ENCODE measurements around the gene TRIM28. TPM values are rescaled to one million over a fixed set of nuclear protein-coding genes. Genes with fewer than 3 reads are reported as not detected.

TRIM28 gene
- total and polyA plus RNA-seq, 9 of the 15 experiments (the other 6 are each of a cell fraction or from before 2014, with no cell fraction given): 12.1 to 797 (median 490) TPM

DNA sequence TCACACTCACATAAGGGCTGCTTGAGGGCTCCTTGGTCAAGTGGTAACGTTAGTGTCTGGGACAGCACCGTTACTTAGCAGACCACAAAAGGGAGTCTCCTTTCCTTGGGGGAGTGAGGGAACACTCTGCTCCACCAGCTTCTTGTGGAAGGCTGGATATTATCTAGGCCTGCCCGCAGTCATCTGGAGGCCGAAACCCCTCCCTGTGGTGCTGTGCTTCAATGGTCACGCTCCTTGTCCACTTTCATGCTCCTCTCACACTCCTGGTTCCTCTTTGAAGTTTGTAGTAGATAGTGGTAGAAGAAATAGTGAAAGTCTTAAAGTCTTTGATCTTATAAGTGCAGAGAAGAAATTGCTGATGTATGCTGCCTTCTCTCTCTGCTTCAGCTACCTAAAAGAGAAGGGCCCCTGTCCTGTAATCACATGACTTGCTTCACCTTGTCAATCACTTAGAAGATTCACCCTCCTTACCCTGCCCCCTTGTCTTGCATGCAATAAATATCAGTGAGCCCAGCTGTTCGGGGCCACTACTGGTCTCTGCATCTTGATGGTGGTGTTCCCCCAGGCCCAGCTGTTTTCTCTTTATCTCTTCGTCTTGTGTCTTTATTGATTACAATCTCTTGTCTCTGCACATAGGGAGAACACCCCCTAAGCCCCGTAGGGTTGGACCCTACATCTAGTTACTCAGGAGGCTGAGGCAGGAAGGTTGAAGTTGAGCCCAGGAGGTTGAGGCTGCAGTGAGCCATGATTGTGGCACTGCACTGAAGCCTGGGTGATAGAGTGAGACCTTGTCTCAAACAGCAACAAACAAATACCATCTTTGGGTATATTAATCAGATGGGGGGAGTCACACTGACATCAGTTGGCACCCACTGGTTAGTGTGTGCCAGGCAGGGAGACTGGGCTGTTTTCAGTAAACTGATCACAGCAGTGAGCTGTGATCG, 40.9 kb downstream of the TRIM28 start (continued):
- no peak for TF ChIP-seq MTA1 (IDR thresholded peaks at IDR 0.05; ENCODE audit: borderline replicate concordance)
- peak; percentile 83 for TF ChIP-seq SOX6 (IDR thresholded peaks at IDR 0.05)
- TF ChIP-seq, protein P1, sequence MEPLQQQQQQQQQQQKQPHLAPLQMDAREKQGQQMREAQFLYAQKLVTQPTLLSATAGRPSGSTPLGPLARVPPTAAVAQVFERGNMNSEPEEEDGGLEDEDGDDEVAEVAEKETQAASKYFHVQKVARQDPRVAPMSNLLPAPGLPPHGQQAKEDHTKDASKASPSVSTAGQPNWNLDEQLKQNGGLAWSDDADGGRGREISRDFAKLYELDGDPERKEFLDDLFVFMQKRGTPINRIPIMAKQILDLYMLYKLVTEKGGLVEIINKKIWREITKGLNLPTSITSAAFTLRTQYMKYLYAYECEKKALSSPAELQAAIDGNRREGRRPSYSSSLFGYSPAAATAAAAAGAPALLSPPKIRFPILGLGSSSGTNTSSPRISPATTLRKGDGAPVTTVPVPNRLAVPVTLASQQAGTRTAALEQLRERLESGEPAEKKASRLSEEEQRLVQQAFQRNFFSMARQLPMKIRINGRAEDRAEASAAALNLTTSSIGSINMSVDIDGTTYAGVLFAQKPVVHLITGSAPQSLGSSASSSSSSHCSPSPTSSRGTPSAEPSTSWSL (CRISPR knock-in tag; IDR thresholded peaks at IDR 0.05; ENCODE audit: borderline replicate concordance): no peak
- TF ChIP-seq, protein P2, sequence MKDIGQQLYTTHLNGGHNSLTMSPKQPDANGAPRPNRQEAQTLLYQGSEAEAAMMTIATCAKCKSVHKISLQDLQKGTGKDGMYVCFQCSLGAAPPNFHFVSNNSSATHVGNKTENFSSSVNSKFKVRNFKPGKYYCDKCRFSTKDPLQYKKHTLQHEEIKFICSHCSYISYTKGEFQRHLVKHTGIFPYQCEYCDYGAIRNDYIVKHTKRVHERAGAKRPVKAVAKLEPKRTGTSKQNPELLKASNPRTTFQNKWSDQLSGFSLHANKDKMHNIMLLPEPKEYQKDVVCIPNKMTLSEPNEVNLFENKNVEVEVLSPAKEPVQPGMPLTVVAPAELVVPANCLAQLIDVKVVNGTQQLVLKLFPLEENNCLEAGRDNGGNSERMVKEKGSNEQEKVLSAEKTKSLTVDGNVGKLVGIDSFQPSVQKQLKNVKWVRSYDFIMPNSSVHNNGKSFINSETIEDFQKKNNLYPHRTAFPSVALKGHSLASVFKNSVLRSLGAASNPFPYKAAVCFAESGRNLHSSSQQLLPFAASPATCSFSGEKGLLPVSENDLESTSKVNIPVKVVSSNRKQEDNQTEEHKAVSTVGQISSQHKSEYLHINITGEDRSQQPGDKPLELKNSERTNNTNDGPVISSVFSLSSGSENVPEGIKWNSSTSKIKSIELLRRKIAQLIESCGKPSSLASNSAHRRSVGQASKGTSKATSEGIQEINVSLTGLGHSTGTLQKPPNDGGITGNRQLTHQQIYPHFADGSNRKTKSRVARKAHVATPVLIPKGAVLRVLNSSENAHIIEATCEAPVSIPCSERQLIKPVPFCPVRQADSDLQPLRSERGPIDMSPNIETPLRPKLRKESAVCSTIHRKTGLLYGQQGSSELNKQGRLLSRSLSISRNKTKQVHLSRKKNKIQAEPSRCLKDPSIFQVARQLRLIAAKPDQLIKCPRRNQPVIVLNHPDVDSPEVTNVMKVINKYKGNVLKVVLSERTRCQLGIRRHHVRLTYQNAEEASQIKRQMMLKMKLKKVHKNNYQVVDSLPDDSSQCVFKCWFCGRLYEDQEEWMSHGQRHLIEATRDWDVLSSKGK (CRISPR knock-in tag; IDR thresholded peaks at IDR 0.05): no peak
- no peak for TF ChIP-seq ZNF785 (CRISPR knock-in tag; IDR thresholded peaks at IDR 0.05)
- TF ChIP-seq ZNF75A (CRISPR knock-in tag; IDR thresholded peaks at IDR 0.05): no peak
- TF ChIP-seq CBFA2T3 (IDR thresholded peaks at IDR 0.05): peak; percentile 85
- TF ChIP-seq, protein P3, sequence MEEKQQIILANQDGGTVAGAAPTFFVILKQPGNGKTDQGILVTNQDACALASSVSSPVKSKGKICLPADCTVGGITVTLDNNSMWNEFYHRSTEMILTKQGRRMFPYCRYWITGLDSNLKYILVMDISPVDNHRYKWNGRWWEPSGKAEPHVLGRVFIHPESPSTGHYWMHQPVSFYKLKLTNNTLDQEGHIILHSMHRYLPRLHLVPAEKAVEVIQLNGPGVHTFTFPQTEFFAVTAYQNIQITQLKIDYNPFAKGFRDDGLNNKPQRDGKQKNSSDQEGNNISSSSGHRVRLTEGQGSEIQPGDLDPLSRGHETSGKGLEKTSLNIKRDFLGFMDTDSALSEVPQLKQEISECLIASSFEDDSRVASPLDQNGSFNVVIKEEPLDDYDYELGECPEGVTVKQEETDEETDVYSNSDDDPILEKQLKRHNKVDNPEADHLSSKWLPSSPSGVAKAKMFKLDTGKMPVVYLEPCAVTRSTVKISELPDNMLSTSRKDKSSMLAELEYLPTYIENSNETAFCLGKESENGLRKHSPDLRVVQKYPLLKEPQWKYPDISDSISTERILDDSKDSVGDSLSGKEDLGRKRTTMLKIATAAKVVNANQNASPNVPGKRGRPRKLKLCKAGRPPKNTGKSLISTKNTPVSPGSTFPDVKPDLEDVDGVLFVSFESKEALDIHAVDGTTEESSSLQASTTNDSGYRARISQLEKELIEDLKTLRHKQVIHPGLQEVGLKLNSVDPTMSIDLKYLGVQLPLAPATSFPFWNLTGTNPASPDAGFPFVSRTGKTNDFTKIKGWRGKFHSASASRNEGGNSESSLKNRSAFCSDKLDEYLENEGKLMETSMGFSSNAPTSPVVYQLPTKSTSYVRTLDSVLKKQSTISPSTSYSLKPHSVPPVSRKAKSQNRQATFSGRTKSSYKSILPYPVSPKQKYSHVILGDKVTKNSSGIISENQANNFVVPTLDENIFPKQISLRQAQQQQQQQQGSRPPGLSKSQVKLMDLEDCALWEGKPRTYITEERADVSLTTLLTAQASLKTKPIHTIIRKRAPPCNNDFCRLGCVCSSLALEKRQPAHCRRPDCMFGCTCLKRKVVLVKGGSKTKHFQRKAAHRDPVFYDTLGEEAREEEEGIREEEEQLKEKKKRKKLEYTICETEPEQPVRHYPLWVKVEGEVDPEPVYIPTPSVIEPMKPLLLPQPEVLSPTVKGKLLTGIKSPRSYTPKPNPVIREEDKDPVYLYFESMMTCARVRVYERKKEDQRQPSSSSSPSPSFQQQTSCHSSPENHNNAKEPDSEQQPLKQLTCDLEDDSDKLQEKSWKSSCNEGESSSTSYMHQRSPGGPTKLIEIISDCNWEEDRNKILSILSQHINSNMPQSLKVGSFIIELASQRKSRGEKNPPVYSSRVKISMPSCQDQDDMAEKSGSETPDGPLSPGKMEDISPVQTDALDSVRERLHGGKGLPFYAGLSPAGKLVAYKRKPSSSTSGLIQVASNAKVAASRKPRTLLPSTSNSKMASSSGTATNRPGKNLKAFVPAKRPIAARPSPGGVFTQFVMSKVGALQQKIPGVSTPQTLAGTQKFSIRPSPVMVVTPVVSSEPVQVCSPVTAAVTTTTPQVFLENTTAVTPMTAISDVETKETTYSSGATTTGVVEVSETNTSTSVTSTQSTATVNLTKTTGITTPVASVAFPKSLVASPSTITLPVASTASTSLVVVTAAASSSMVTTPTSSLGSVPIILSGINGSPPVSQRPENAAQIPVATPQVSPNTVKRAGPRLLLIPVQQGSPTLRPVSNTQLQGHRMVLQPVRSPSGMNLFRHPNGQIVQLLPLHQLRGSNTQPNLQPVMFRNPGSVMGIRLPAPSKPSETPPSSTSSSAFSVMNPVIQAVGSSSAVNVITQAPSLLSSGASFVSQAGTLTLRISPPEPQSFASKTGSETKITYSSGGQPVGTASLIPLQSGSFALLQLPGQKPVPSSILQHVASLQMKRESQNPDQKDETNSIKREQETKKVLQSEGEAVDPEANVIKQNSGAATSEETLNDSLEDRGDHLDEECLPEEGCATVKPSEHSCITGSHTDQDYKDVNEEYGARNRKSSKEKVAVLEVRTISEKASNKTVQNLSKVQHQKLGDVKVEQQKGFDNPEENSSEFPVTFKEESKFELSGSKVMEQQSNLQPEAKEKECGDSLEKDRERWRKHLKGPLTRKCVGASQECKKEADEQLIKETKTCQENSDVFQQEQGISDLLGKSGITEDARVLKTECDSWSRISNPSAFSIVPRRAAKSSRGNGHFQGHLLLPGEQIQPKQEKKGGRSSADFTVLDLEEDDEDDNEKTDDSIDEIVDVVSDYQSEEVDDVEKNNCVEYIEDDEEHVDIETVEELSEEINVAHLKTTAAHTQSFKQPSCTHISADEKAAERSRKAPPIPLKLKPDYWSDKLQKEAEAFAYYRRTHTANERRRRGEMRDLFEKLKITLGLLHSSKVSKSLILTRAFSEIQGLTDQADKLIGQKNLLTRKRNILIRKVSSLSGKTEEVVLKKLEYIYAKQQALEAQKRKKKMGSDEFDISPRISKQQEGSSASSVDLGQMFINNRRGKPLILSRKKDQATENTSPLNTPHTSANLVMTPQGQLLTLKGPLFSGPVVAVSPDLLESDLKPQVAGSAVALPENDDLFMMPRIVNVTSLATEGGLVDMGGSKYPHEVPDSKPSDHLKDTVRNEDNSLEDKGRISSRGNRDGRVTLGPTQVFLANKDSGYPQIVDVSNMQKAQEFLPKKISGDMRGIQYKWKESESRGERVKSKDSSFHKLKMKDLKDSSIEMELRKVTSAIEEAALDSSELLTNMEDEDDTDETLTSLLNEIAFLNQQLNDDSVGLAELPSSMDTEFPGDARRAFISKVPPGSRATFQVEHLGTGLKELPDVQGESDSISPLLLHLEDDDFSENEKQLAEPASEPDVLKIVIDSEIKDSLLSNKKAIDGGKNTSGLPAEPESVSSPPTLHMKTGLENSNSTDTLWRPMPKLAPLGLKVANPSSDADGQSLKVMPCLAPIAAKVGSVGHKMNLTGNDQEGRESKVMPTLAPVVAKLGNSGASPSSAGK (IDR thresholded peaks at IDR 0.05): peak; percentile 60
- TF ChIP-seq GABPA (tag; conservative IDR thresholded peaks at IDR 0.05; ENCODE audit: low read depth): 0 out of 2 replicates have a peak, but pooled peaks have one; percentile 32
- TF ChIP-seq DMBX1 (CRISPR knock-in tag; IDR thresholded peaks at IDR 0.05; ENCODE audit: borderline replicate concordance): 0 out of 2 replicates have a peak, but pooled peaks have one; percentile 31

Measured in K562 (cell line).